ENCODE data around the gene TCF19.
A peak's percentile ranks its signal among the peaks of the same experiment; 100 is the strongest.
"Not testable (repeated sequence)": the region's sequence is repeated elsewhere in the genome, so short reads cannot be mapped to it uniquely, and the experiment has no call there.

TCF19 gene

GRCh38 chr6:31178143-31179041, 20.0 kb downstream of the TCF19 start:
- H3K27ac ChIP-seq (ENCODE audit: insufficient read depth, low read length, poor library complexity, severe bottlenecking), result no peak overlapping the region
- no peak for DNase-seq
- H3K27me3 ChIP-seq (replicated peaks; ENCODE audit: control insufficient read depth, insufficient read depth, low read length, poor library complexity, severe bottlenecking), result no peaks in the 10 kb centered on the region
- H3K36me3 ChIP-seq (ENCODE audit: control insufficient read depth, insufficient read depth, low read length), result no peaks in the 10 kb centered on the region
- peaks cover 8% of the 10 kb centered on the region for H3K4me1 ChIP-seq (ENCODE audit: control insufficient read depth, insufficient read depth, low read length, poor library complexity, severe bottlenecking)
- H3K4me3 ChIP-seq (ENCODE audit: insufficient read depth, low read depth, low read length, poor library complexity, severe bottlenecking), result no peak overlapping the region
- no peaks in the 10 kb centered on the region for H3K9me3 ChIP-seq (ENCODE audit: control insufficient read depth, low read length)

- Histone ChIP-seq H3K27me3 (replicated peaks; ENCODE audit: control insufficient read depth, insufficient read depth, low read length, poor library complexity, severe bottlenecking) (no peaks in the 10 kb centered on the region), H3K9me3 (ENCODE audit: control insufficient read depth, low read length) (no peaks in the 10 kb centered on the region), H3K4me1 (ENCODE audit: control insufficient read depth, insufficient read depth, low read length, poor library complexity, severe bottlenecking) (peaks cover 8% of the 10 kb centered on the region), H3K4me3 (ENCODE audit: insufficient read depth, low read depth, low read length, poor library complexity, severe bottlenecking) (no peak overlapping the region), H3K36me3 (ENCODE audit: control insufficient read depth, insufficient read depth, low read length) (no peaks in the 10 kb centered on the region), H3K27ac (ENCODE audit: insufficient read depth, low read length, poor library complexity, severe bottlenecking) (no peak overlapping the region)
- no peak for DNase-seq
Observed at GRCh38 chr6:31179042-31179386, 20.6 kb downstream of the TCF19 start.

GRCh38 chr6:31179896-31180295, 21.5 kb downstream of the TCF19 start:
- Histone ChIP-seq H3K4me1 (ENCODE audit: control insufficient read depth, insufficient read depth, low read length, poor library complexity, severe bottlenecking) (peaks cover 8% of the 10 kb centered on the region), H3K9me3 (ENCODE audit: control insufficient read depth, low read length) (no peaks in the 10 kb centered on the region), H3K27ac (ENCODE audit: insufficient read depth, low read length, poor library complexity, severe bottlenecking) (no peak overlapping the region), H3K4me3 (ENCODE audit: insufficient read depth, low read depth, low read length, poor library complexity, severe bottlenecking) (peak overlapping the region; percentile 44), H3K36me3 (ENCODE audit: control insufficient read depth, insufficient read depth, low read length) (no peaks in the 10 kb centered on the region), H3K27me3 (replicated peaks; ENCODE audit: control insufficient read depth, insufficient read depth, low read length, poor library complexity, severe bottlenecking) (no peaks in the 10 kb centered on the region)
- no peak for DNase-seq

- peak in 2 of 3 donors; percentile 24 to 69 for DNase-seq
- peak overlapping the region; percentile 44 for H3K4me3 ChIP-seq (ENCODE audit: insufficient read depth, low read depth, low read length, poor library complexity, severe bottlenecking)
Observed at GRCh38 chr6:31180500-31180899, 22.1 kb downstream of the TCF19 start.

GRCh38 chr6:31183287-31183686, 24.9 kb downstream of the TCF19 start:
- not testable (repeated sequence) for H3K9me3 ChIP-seq (ENCODE audit: control insufficient read depth, low read length); H3K27me3 ChIP-seq (replicated peaks; ENCODE audit: control insufficient read depth, insufficient read depth, low read length, poor library complexity, severe bottlenecking); H3K27ac ChIP-seq (ENCODE audit: insufficient read depth, low read length, poor library complexity, severe bottlenecking); H3K36me3 ChIP-seq (ENCODE audit: control insufficient read depth, insufficient read depth, low read length); H3K4me3 ChIP-seq (ENCODE audit: insufficient read depth, low read depth, low read length, poor library complexity, severe bottlenecking); DNase-seq; H3K4me1 ChIP-seq (ENCODE audit: control insufficient read depth, insufficient read depth, low read length, poor library complexity, severe bottlenecking)

More at GRCh38 chr6:31180500-31180899, 22.1 kb downstream of the TCF19 start:
- no peak overlapping the region for H3K27ac ChIP-seq (ENCODE audit: insufficient read depth, low read length, poor library complexity, severe bottlenecking)
- no peaks in the 10 kb centered on the region for H3K9me3 ChIP-seq (ENCODE audit: control insufficient read depth, low read length)
- H3K4me1 ChIP-seq (ENCODE audit: control insufficient read depth, insufficient read depth, low read length, poor library complexity, severe bottlenecking), result peaks cover 8% of the 10 kb centered on the region
- H3K36me3 ChIP-seq (ENCODE audit: control insufficient read depth, insufficient read depth, low read length), result no peaks in the 10 kb centered on the region
- no peaks in the 10 kb centered on the region for H3K27me3 ChIP-seq (replicated peaks; ENCODE audit: control insufficient read depth, insufficient read depth, low read length, poor library complexity, severe bottlenecking)

GRCh38 chr6:31183859-31184258, 25.5 kb downstream of the TCF19 start:
- not testable (repeated sequence) for H3K27ac ChIP-seq (ENCODE audit: insufficient read depth, low read length, poor library complexity, severe bottlenecking)

GRCh38 chr6:31185695-31186051, 27.3 kb downstream of the TCF19 start:
- H3K4me3 ChIP-seq (ENCODE audit: insufficient read depth, low read depth, low read length, poor library complexity, severe bottlenecking); H3K4me1 ChIP-seq (ENCODE audit: control insufficient read depth, insufficient read depth, low read length, poor library complexity, severe bottlenecking); H3K36me3 ChIP-seq (ENCODE audit: control insufficient read depth, insufficient read depth, low read length); H3K27ac ChIP-seq (ENCODE audit: insufficient read depth, low read length, poor library complexity, severe bottlenecking); H3K27me3 ChIP-seq (replicated peaks; ENCODE audit: control insufficient read depth, insufficient read depth, low read length, poor library complexity, severe bottlenecking); H3K9me3 ChIP-seq (ENCODE audit: control insufficient read depth, low read length); DNase-seq: not testable (repeated sequence)

More at GRCh38 chr6:31183859-31184258, 25.5 kb downstream of the TCF19 start:
- not testable (repeated sequence) for H3K4me1 ChIP-seq (ENCODE audit: control insufficient read depth, insufficient read depth, low read length, poor library complexity, severe bottlenecking); H3K9me3 ChIP-seq (ENCODE audit: control insufficient read depth, low read length); H3K27me3 ChIP-seq (replicated peaks; ENCODE audit: control insufficient read depth, insufficient read depth, low read length, poor library complexity, severe bottlenecking); H3K36me3 ChIP-seq (ENCODE audit: control insufficient read depth, insufficient read depth, low read length); H3K4me3 ChIP-seq (ENCODE audit: insufficient read depth, low read depth, low read length, poor library complexity, severe bottlenecking); DNase-seq

- no peaks in the 10 kb centered on the region for H3K9me3 ChIP-seq (ENCODE audit: control insufficient read depth, low read length)
- no peak for DNase-seq
- H3K36me3 ChIP-seq (ENCODE audit: control insufficient read depth, insufficient read depth, low read length), result no peaks in the 10 kb centered on the region
- H3K4me1 ChIP-seq (ENCODE audit: control insufficient read depth, insufficient read depth, low read length, poor library complexity, severe bottlenecking), result no peaks in the 10 kb centered on the region
- H3K4me3 ChIP-seq (ENCODE audit: insufficient read depth, low read depth, low read length, poor library complexity, severe bottlenecking), result no peak overlapping the region
- H3K27ac ChIP-seq (ENCODE audit: insufficient read depth, low read length, poor library complexity, severe bottlenecking), result no peak overlapping the region
- H3K27me3 ChIP-seq (replicated peaks; ENCODE audit: control insufficient read depth, insufficient read depth, low read length, poor library complexity, severe bottlenecking), result no peaks in the 10 kb centered on the region
Observed at GRCh38 chr6:31186052-31186734, 27.8 kb downstream of the TCF19 start.

GRCh38 chr6:31187780-31188194, 29.4 kb downstream of the TCF19 start:
- Histone ChIP-seq H3K27ac (ENCODE audit: insufficient read depth, low read length, poor library complexity, severe bottlenecking) (no peak overlapping the region), H3K27me3 (replicated peaks; ENCODE audit: control insufficient read depth, insufficient read depth, low read length, poor library complexity, severe bottlenecking) (no peaks in the 10 kb centered on the region), H3K4me1 (ENCODE audit: control insufficient read depth, insufficient read depth, low read length, poor library complexity, severe bottlenecking) (no peaks in the 10 kb centered on the region), H3K9me3 (ENCODE audit: control insufficient read depth, low read length) (no peaks in the 10 kb centered on the region), H3K4me3 (ENCODE audit: insufficient read depth, low read depth, low read length, poor library complexity, severe bottlenecking) (no peak overlapping the region), H3K36me3 (ENCODE audit: control insufficient read depth, insufficient read depth, low read length) (no peaks in the 10 kb centered on the region)
- DNase-seq, result no peak

GRCh38 chr6:31189223-31189622, 30.8 kb downstream of the TCF19 start:
- not testable (repeated sequence) for DNase-seq; H3K4me3 ChIP-seq (ENCODE audit: insufficient read depth, low read depth, low read length, poor library complexity, severe bottlenecking); H3K4me1 ChIP-seq (ENCODE audit: control insufficient read depth, insufficient read depth, low read length, poor library complexity, severe bottlenecking); H3K36me3 ChIP-seq (ENCODE audit: control insufficient read depth, insufficient read depth, low read length); H3K27ac ChIP-seq (ENCODE audit: insufficient read depth, low read length, poor library complexity, severe bottlenecking); H3K9me3 ChIP-seq (ENCODE audit: control insufficient read depth, low read length); H3K27me3 ChIP-seq (replicated peaks; ENCODE audit: control insufficient read depth, insufficient read depth, low read length, poor library complexity, severe bottlenecking)
